Right lobe of liver (tissue), 4 donors: ENCODE data around the gene PAX8.

Experiments used
- CTCF ChIP-seq, 4 donors: fragments of 200-600 bp in 3 of 4; fragments of 450-650 bp in 1 of 4; IDR thresholded peaks; one replicate each; pipeline versions ENCODE4 v1.5.1 to v1.8.0; 2016 to 2022; ENCODE audit warnings: antibody characterized with exemption in 4 of 4, mild to moderate bottlenecking in 2 of 4
- POLR2A ChIP-seq: fragments of 450-650 bp; IDR thresholded peaks from one replicate; pipeline ENCODE4 v1.6.1; 2017; ENCODE audit warnings: antibody characterized with exemption, mild to moderate bottlenecking
- donor health status: DM: no; HTN: no; CAD: no.
- donor health status: DM: no; HTN: no; CAD: no.
- donor health status: DM: no; HTN: yes; CAD: no.

GRCh38 chr2:113260991-113261390 lies 17.7 kb downstream of the PAX8 start:
- TF ChIP-seq POLR2A (no peak), CTCF (IDR thresholded peaks at IDR 0.05) (no peak)
